ENCODE data around the gene SLN. TPM values are rescaled to one million over a fixed set of nuclear protein-coding genes. Genes with fewer than 3 reads are reported as not detected.
A peak's percentile ranks its signal among the peaks of the same experiment; 100 is the strongest.

The SLN gene
- total RNA-seq, 1 donor from 2014 or later: 64.0 TPM

DNA sequence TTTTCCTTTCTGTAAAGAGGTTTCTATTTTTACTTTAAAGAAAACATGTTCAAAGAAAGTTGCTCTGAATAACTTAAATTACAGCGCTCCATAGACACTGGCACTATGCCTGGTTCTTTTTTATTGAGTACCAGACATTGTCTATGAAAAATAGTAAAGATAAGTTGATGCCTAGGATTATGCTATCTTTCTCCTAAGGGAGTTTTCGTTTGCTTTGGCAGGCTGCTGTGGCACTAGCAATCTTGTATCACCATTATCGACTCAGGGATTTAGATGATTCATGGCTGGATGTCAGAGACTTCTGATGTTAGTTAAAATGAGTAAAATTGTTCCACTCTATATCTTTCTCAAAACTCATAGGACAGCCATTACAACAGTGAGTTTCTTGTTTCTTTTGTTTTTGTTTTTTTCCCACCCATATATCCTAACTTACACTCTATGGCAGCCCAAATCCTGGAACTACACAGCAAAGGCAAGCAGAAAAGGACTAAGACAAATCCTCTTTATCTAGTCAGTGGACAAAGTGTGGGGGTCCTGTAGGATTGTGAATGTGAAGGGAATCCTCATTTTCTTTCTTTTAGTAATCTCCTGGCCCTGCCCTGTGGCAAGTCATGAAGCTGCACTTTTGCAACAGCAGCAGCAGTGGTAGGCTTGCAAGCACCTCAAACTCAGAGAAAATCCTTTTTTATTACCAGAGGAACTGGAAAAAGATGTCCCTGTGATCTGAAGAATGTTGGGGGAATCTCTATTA, 20.7 kb downstream of the SLN start:
- H3K27me3 ChIP-seq (ENCODE audit: low read depth): peaks cover 41% of the 10 kb centered on the region
- H3K4me1 ChIP-seq: peaks cover 7% of the 10 kb centered on the region
- DNase-seq: no peak
- TF ChIP-seq CTCF (IDR thresholded peaks at IDR 0.05; ENCODE audit: borderline replicate concordance): no peak
- H3K27ac ChIP-seq (replicated peaks): no peak overlapping the region
- no peaks in the 10 kb centered on the region for H3K9me3 ChIP-seq (replicated peaks)
- intact Hi-C loops (cut with micrococcal nuclease): loop anchor here (5.0 kb wide), 1 partner anchor 114 kb away; no protein-coding TSS in a partner anchor
- no peak overlapping the region for H3K4me3 ChIP-seq
- H3K36me3 ChIP-seq: no peaks in the 10 kb centered on the region

- H3K27ac ChIP-seq (replicated peaks): no peak overlapping the region
- peak; percentile 71 for TF ChIP-seq CTCF (IDR thresholded peaks at IDR 0.05; ENCODE audit: borderline replicate concordance)
These were observed 22.3 kb downstream of the SLN start for GRCh38 chr11:107689317-107690202.

DNA sequence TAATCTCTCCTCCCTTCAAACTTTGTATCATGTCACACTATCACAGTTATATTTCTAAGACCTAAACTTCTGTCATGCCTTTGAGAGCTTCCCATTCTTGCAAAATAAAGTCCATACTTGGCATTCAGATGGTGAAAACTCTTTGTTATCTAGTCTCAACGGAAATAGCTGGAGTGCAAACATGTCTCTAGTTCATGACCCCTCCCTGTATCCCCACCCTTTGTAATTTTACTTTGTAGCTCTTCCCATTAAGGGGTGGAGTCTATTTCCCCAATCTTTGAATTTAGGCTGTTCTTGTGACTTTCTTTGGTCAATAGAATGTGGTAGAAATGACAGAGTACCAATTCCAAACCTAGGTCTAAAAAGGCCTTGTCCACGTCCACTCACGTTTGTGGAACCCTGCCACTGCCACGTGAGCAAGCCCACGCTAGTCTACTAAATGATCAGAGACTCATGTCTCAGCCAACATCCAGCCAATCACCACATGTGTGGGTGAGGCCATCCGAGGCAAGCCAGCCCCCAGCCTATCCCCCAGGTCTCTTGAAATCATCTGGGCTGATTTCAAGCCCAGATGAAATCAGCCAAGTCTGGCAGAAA, 23.4 kb downstream of the SLN start:
- Histone ChIP-seq H3K36me3 (no peaks in the 10 kb centered on the region), H3K27me3 (ENCODE audit: low read depth) (peaks cover 27% of the 10 kb centered on the region), H3K9me3 (replicated peaks) (no peaks in the 10 kb centered on the region), H3K27ac (replicated peaks) (no peak overlapping the region), H3K4me3 (no peak overlapping the region), H3K4me1 (peaks cover 7% of the 10 kb centered on the region)
- intact Hi-C loops (cut with micrococcal nuclease): no loop called here
- no peak for TF ChIP-seq CTCF (IDR thresholded peaks at IDR 0.05; ENCODE audit: borderline replicate concordance)
- no peak for DNase-seq

More at GRCh38 chr11:107689317-107690202, 22.3 kb downstream of the SLN start:
- H3K4me3 ChIP-seq: no peak overlapping the region
- peaks cover 39% of the 10 kb centered on the region for H3K27me3 ChIP-seq (ENCODE audit: low read depth)
- no peaks in the 10 kb centered on the region for H3K9me3 ChIP-seq (replicated peaks)
- peak; percentile 42 for DNase-seq
- peaks cover 7% of the 10 kb centered on the region for H3K4me1 ChIP-seq
- intact Hi-C loops (cut with micrococcal nuclease): loop anchor here (5.0 kb wide), 1 partner anchor 112 kb away; no protein-coding TSS in a partner anchor
- no peaks in the 10 kb centered on the region for H3K36me3 ChIP-seq

- DNase-seq: no peak
- H3K4me1 ChIP-seq: no peaks in the 10 kb centered on the region
- no peaks in the 10 kb centered on the region for H3K36me3 ChIP-seq
- H3K27ac ChIP-seq (replicated peaks): no peak overlapping the region
- H3K4me3 ChIP-seq: no peak overlapping the region
- intact Hi-C loops (cut with micrococcal nuclease): no loop called here
- no peaks in the 10 kb centered on the region for H3K9me3 ChIP-seq (replicated peaks)
- H3K27me3 ChIP-seq (ENCODE audit: low read depth): peaks cover 10% of the 10 kb centered on the region
- TF ChIP-seq CTCF (IDR thresholded peaks at IDR 0.05; ENCODE audit: borderline replicate concordance): no peak
These were observed 28.0 kb downstream of the SLN start for GRCh38 chr11:107683807-107684206.

DNA sequence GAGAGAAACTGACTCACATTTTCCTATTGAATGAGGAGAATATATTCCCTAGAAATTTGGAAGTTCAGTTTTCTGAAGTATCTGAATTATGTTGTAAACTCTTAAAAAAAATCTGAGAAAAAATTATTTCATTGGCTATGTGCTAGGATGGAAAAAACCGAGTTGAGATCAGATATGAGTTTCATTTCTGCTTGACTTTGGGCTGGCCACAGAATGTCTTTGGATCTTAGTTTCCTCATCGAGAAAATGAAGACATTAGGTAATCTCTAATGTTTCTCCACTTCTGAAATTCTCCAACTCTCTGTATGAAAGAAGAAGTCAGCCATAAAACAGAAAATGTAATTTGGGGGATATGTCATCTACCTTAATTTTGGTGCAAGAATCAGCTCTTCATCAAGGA, 28.8 kb downstream of the SLN start:
- no peak for DNase-seq
- no peaks in the 10 kb centered on the region for H3K4me1 ChIP-seq
- peaks cover 10% of the 10 kb centered on the region for H3K27me3 ChIP-seq (ENCODE audit: low read depth)
- no peaks in the 10 kb centered on the region for H3K9me3 ChIP-seq (replicated peaks)
- no peak overlapping the region for H3K27ac ChIP-seq (replicated peaks)
- intact Hi-C loops (cut with micrococcal nuclease): no loop called here
- TF ChIP-seq CTCF (IDR thresholded peaks at IDR 0.05; ENCODE audit: borderline replicate concordance): no peak
- H3K36me3 ChIP-seq: no peaks in the 10 kb centered on the region
- H3K4me3 ChIP-seq: no peak overlapping the region

Data from left ventricle myocardium inferior (tissue), 1 donor.